A549 (cell line): ENCODE measurements around the gene FBXL13. TPM values are rescaled to one million over a fixed set of nuclear protein-coding genes. Genes with fewer than 3 reads are reported as not detected.

Experiments used
- ATAC-seq, 2 experiments: fragments of 200-7000 bp in 1 of 2; fragments of >200 bp in 1 of 2; cut with Nextera tagmentation in 1 of 2; cut with Tn5 transposase in 1 of 2; 3 replicates each; pipeline versions ENCODE4 v1.8.0 to v1.9.1; 2018 to 2020; ENCODE audit warnings: mild to moderate bottlenecking in 1 of 2, moderate library complexity in 1 of 2
- CTCF ChIA-PET: fragments of 300-600 bp; sonication (Branson Sonifier 250); formaldehyde crosslinking; extraction: SDS; loops from one replicate; lab custom pipeline; 2021; ENCODE audit warnings: antibody characterized with exemption, inconsistent platforms; lab: Yijun Ruan, JAX
- POLR2A ChIA-PET: fragments of 350-600 bp; formaldehyde crosslinking; extraction: SDS; loops from one replicate; lab custom pipeline; 2021; ENCODE audit warnings: antibody characterized with exemption, inconsistent platforms; lab: Yijun Ruan, JAX
- DNase-seq, 2 experiments: peaks; one replicate each; pipeline versions ENCODE4 v3.0.0 to v3.0.0-alpha.2; 2011 to 2016; ENCODE audit warnings: low read depth in 1 of 2, low spot score in 1 of 2
- FAIRE-seq: peaks from 2 replicates; lab custom pipeline; 2011; peaks lifted over from hg19 to GRCh38; lab: Jason Lieb, UNC
- H3K27ac ChIP-seq, 2 experiments: fragments of >200 bp; sonication (Bioruptor Twin); formaldehyde crosslinking; 3 replicates each; pipeline ENCODE4 v1.5.1; 2016 to 2017
- H3K4me1 ChIP-seq: fragments of >200 bp; sonication (Bioruptor Twin); formaldehyde crosslinking; 3 replicates; pipeline ENCODE4 v1.6.1; 2016
- H3K4me2 ChIP-seq: fragments of >200 bp; sonication (Bioruptor Twin); formaldehyde crosslinking; 3 replicates; pipeline ENCODE4 v1.6.1; 2016
- H3K4me3 ChIP-seq: fragments of >200 bp; sonication (Bioruptor Twin); formaldehyde crosslinking; 3 replicates; pipeline ENCODE4 v1.5.1; 2016
- H3K9me3 ChIP-seq: fragments of >200 bp; sonication (Bioruptor Twin); formaldehyde crosslinking; 3 replicates; pipeline ENCODE4 v1.6.1; 2016
- ATOH8 ChIP-seq: fragments of 250-450 bp; sonication (Bioruptor Pico); IDR thresholded peaks from 2 replicates; pipeline ENCODE4 v1.5.0; 2020; ENCODE audit warnings: low read depth, mild to moderate bottlenecking, moderate library complexity
- BCL3 ChIP-seq: fragments of >200 bp; sonication (Bioruptor Twin); formaldehyde crosslinking; IDR thresholded peaks from 3 replicates; pipeline ENCODE4 v1.6.1; 2016
- E2F6 ChIP-seq: IDR thresholded peaks from 2 replicates; pipeline ENCODE4 v1.6.1; 2012; ENCODE audit warnings: low read depth, borderline replicate concordance
- EHF ChIP-seq: fragments of 250-450 bp; sonication (Bioruptor Pico); IDR thresholded peaks from 2 replicates; pipeline ENCODE4 v1.5.0; 2020; ENCODE audit warnings: mild to moderate bottlenecking
- EHMT2 ChIP-seq: fragments of 200-600 bp; sonication (generic); IDR thresholded peaks from 2 replicates; pipeline ENCODE4 v1.6.1; 2016; ENCODE audit warnings: antibody characterized with exemption, low read depth, mild to moderate bottlenecking, moderate library complexity
- ELK1 ChIP-seq: fragments of 150-350 bp; IDR thresholded peaks from 2 replicates; pipeline ENCODE4 v1.6.1; 2014; ENCODE audit warnings: low read depth, mild to moderate bottlenecking, low read length
- ESRRA ChIP-seq: fragments of 150-350 bp; IDR thresholded peaks from 2 replicates; pipeline ENCODE4 v1.6.1; 2014; ENCODE audit warnings: mild to moderate bottlenecking, low read length, borderline replicate concordance
- FOSB ChIP-seq: fragments of 250-450 bp; sonication (Bioruptor Pico); IDR thresholded peaks from 2 replicates; pipeline ENCODE4 v1.5.0; 2020; ENCODE audit warnings: mild to moderate bottlenecking, moderate library complexity
- FOXS1 ChIP-seq: fragments of 250-450 bp; sonication (Bioruptor Pico); IDR thresholded peaks from 2 replicates; pipeline ENCODE4 v1.5.0; 2020; ENCODE audit warnings: mild to moderate bottlenecking, moderate library complexity
- HDAC2 ChIP-seq: fragments of 200-600 bp; sonication (generic); IDR thresholded peaks from 2 replicates; pipeline ENCODE4 v1.6.1; 2016
- HEYL ChIP-seq: fragments of 250-450 bp; sonication (Bioruptor Pico); IDR thresholded peaks from 2 replicates; pipeline ENCODE4 v1.8.0; 2021; ENCODE audit warnings: mild to moderate bottlenecking, moderate library complexity
- HMGXB4 ChIP-seq: fragments of 250-450 bp; sonication (Bioruptor Pico); IDR thresholded peaks from 2 replicates; pipeline ENCODE4 v1.5.0; 2021; ENCODE audit warnings: mild to moderate bottlenecking, moderate library complexity, borderline replicate concordance
- HOXA7 ChIP-seq: fragments of 250-450 bp; sonication (Bioruptor Pico); IDR thresholded peaks from 2 replicates; pipeline ENCODE4 v1.5.0; 2020; ENCODE audit warnings: mild to moderate bottlenecking, moderate library complexity
- JUN ChIP-seq, 2 experiments: fragments of >200 bp; sonication (Bioruptor Twin); formaldehyde crosslinking; IDR thresholded peaks; 2 replicates in 1 of 2; 3 replicates in 1 of 2; pipeline ENCODE4 v1.6.1; 2016 to 2017
- KDM1A ChIP-seq: fragments of 200-600 bp; sonication (generic); IDR thresholded peaks from 2 replicates; pipeline ENCODE4 v1.6.1; 2016; ENCODE audit warnings: low read depth, mild to moderate bottlenecking
- MAFK ChIP-seq: fragments of 450-650 bp; IDR thresholded peaks from 2 replicates; pipeline ENCODE4 v1.6.1; 2014; ENCODE audit not compliant: partially characterized antibody
- MAX ChIP-seq: IDR thresholded peaks from 2 replicates; pipeline ENCODE4 v1.6.1; 2012
- MAZ ChIP-seq: fragments of 150-350 bp; IDR thresholded peaks from 2 replicates; pipeline ENCODE4 v1.6.1; 2014; ENCODE audit warnings: antibody characterized with exemption, low read depth, low read length, borderline replicate concordance
- NR3C1 ChIP-seq: fragments of >200 bp; sonication (Bioruptor Twin); formaldehyde crosslinking; IDR thresholded peaks from 3 replicates; pipeline ENCODE4 v1.6.1; 2017
- PBX3 ChIP-seq: IDR thresholded peaks from 2 replicates; pipeline ENCODE4 v1.6.1; 2012
- PHF8 ChIP-seq: fragments of 200-600 bp; sonication (generic); IDR thresholded peaks from 2 replicates; pipeline ENCODE4 v1.6.1; 2016; ENCODE audit warnings: low read depth, mild to moderate bottlenecking, antibody characterized with exemption, moderate library complexity, borderline replicate concordance
- POLR2A ChIP-seq: IDR thresholded peaks from 2 replicates; pipeline ENCODE4 v1.6.1; 2012; ENCODE audit warnings: mild to moderate bottlenecking, low read length
- POLR2AphosphoS2 ChIP-seq: conservative IDR thresholded peaks from 2 replicates; pipeline ENCODE4 v1.6.1; 2012; ENCODE audit warnings: low read length, improper control_type of control experiment, inconsistent platforms
- RCOR1 ChIP-seq: fragments of 150-350 bp; IDR thresholded peaks from 2 replicates; pipeline ENCODE4 v1.6.1; 2014; ENCODE audit warnings: antibody characterized with exemption, low read length, low read depth
- REST ChIP-seq: fragments of 200-600 bp; sonication (generic); IDR thresholded peaks from 2 replicates; pipeline ENCODE4 v1.6.1; 2016; ENCODE audit warnings: antibody characterized with exemption, mild to moderate bottlenecking, moderate library complexity
- SMC3 ChIP-seq: fragments of >200 bp; sonication (Bioruptor Twin); formaldehyde crosslinking; IDR thresholded peaks from 3 replicates; pipeline ENCODE4 v1.6.1; 2018; ENCODE audit warnings: inconsistent platforms
- SREBF2 ChIP-seq: fragments of 450-650 bp; IDR thresholded peaks from 2 replicates; pipeline ENCODE4 v1.6.1; 2014; ENCODE audit warnings: mild to moderate bottlenecking, moderate library complexity
- TFCP2L1 ChIP-seq: fragments of 250-450 bp; sonication (Bioruptor Pico); IDR thresholded peaks from 2 replicates; pipeline ENCODE4 v1.5.0; 2021; ENCODE audit warnings: mild to moderate bottlenecking
- ZFP36 ChIP-seq: fragments of 450-650 bp; IDR thresholded peaks from 2 replicates; pipeline ENCODE4 v1.6.1; 2014; ENCODE audit warnings: borderline replicate concordance; ENCODE audit not compliant: partially characterized antibody
- WGBS: methylation state at CpG from one replicate; pipeline ENCODE4 v1.1.6; 2017; ENCODE audit errors: missing lambda C conversion rate; 5-methylcytosine and 5-hydroxymethylcytosine counted together
- polyA plus RNA-seq, 4 experiments: library from polyadenylated mRNA; depleted of rRNA in 3 of 4; stranded (reverse); fragments of >200 nt; fragmentation: RNase III in 1 of 4; extraction: RNeasy Plus Mini Kit Qiagen cat#74134 plus additional on column Dnase treatment in 1 of 4; gene quantifications; 2 replicates in 3 of 4; 3 replicates in 1 of 4; pipeline ENCODE4 v1.2.3, GENCODE V29; 2011 to 2017

The FBXL13 gene
- polyA plus RNA-seq, 2 of the 4 experiments (the other 2 are of a cell fraction), result 0.45 to 0.70 TPM

- H3K4me3 ChIP-seq, result no peak overlapping the region
- CTCF ChIA-PET, result no interaction called here
- H3K9me3 ChIP-seq, result no peaks in the 10 kb centered on the region
- 92% methylated on average over 3 of the region's 3 CpGs for WGBS
- H3K27ac ChIP-seq, result no peak overlapping the region
- no peak for DNase-seq
- FAIRE-seq, result no peak
- no peak for TF ChIP-seq POLR2AphosphoS2
- no peak for TF ChIP-seq EHMT2
- no peak for TF ChIP-seq HDAC2
- TF ChIP-seq ELK1, result no peak
- no peak for TF ChIP-seq SREBF2
- no peak for TF ChIP-seq MAFK
- no peak for TF ChIP-seq REST
- no peak for TF ChIP-seq HMGXB4 (CRISPR knock-in tag)
- TF ChIP-seq HOXA7 (CRISPR knock-in tag), result no peak
- TF ChIP-seq TFCP2L1 (CRISPR knock-in tag), result no peak
- TF ChIP-seq POLR2A, result no peak
- no peak for TF ChIP-seq EHF (CRISPR knock-in tag)
- no peak for TF ChIP-seq NR3C1
- no peak for TF ChIP-seq SMC3
- no peak for TF ChIP-seq BCL3
- TF ChIP-seq FOSB (CRISPR knock-in tag), result no peak
- no peak overlapping the region for H3K4me2 ChIP-seq
- H3K4me1 ChIP-seq, result no peaks in the 10 kb centered on the region
- no peak for ATAC-seq
- POLR2A ChIA-PET, result no interaction called here
Measured at GRCh38 chr7:102829075-102829474, 245.5 kb downstream of the FBXL13 start.

- Histone ChIP-seq H3K4me3 (no peak overlapping the region), H3K27ac (no peak overlapping the region), H3K4me1 (no peaks in the 10 kb centered on the region), H3K4me2 (no peak overlapping the region), H3K9me3 (no peaks in the 10 kb centered on the region)
- no peak for TF ChIP-seq MAZ
- TF ChIP-seq E2F6, result no peak
- TF ChIP-seq ATOH8 (CRISPR knock-in tag), result no peak
- TF ChIP-seq ESRRA, result no peak
- no peak for TF ChIP-seq KDM1A
- TF ChIP-seq PHF8, result no peak
- TF ChIP-seq HEYL (CRISPR knock-in tag), result no peak
- TF ChIP-seq JUN (IDR thresholded peaks at IDR 0.05), result no peak
- no peak for TF ChIP-seq SREBF2
- no peak for TF ChIP-seq FOSB (CRISPR knock-in tag)
- no peak for TF ChIP-seq PBX3
- TF ChIP-seq MAX, result no peak
- no peak for TF ChIP-seq FOXS1
- no peak for TF ChIP-seq ZFP36
- TF ChIP-seq RCOR1, result no peak
- DNase-seq (no peak), ATAC-seq (no peak), FAIRE-seq (no peak)
- POLR2A ChIA-PET, result no interaction called here
- 88% methylated on average over 2 of the region's 2 CpGs for WGBS
- CTCF ChIA-PET, result interaction anchor here (1.0 kb wide), 1 partner anchor 234 kb away, joined by 4 read pairs; no protein-coding TSS in a partner anchor
Measured at GRCh38 chr7:102828286-102828685, 246.3 kb downstream of the FBXL13 start.
